Measurements from ENCODE around the gene HTRA1. TPM values are rescaled to one million over a fixed set of nuclear protein-coding genes. Genes with fewer than 3 reads are reported as not detected.
A peak's percentile ranks its signal among the peaks of the same experiment; 100 is the strongest.

The HTRA1 gene
- total and polyA plus RNA-seq, 2 of the 4 experiments (the other 2 are of a cell fraction): 28.5 to 108 TPM

DNA sequence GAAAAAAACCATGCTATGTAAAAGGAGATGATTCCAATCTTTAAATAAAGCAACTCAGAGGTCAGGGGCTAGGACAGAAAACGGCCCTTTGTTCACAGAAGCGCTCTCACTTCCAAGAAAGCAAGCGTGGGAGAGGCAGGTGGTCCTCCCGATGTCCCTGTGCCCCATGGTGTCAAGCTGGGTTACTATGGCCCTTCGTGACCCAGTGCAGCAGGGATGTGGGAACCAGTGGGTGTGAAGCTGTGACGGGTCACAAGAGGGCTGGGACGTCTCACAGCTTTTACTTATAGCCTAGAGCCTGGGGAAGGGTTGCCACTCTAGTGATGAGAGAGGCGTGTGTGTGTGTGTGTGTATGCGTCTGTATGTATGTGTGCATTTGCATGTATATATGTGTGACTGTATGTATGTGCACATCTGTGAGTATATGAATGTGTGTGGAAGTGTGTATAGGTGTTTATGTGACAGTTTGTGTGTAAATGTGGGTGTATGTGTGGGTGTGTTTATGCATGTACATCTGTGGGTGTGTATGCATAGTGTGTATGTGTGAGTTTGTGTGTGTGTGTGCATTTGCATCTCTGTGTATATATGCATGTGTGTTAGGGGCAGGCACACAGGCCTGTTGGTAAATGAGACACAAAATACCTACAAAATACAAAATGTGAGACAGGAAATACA lies 25.2 kb downstream of the HTRA1 start:
- 74% methylated on average over 8 of the region's 9 CpGs; no CpG with 5 or more reads in 1 of the 2 experiments for WGBS, 2 experiments (ENCODE audit: extremely low coverage in 2 of 2, insufficient read length in 1 of 2)
- H2BK120ac ChIP-seq (ENCODE audit: low read depth, low read length): no peak overlapping the region
- no peak overlapping the region for H4K8ac ChIP-seq (ENCODE audit: low read depth in 2 of 2, low read length in 2 of 2)
- H3K9me3 ChIP-seq (ENCODE audit: control insufficient read depth, insufficient read depth, low read length): no peaks in the 10 kb centered on the region
- no peak overlapping the region for H3K27ac ChIP-seq (ENCODE audit: insufficient read depth, low read length)
- 0 out of 2 replicates have a peak, but pooled peaks cover 4% of the 10 kb centered on the region for H3K9me1 ChIP-seq (ENCODE audit: insufficient read depth, low read length)
- 0 out of 2 replicates have a peak overlapping the region, but pooled peaks have one; percentile 10 for H3K4ac ChIP-seq (ENCODE audit: low read depth, low read length)
- no peak overlapping the region for H4K91ac ChIP-seq (ENCODE audit: insufficient read depth, low read depth, low read length)
- ChIA-PET POLR2A (ENCODE audit: unreplicated experiment) (no interaction called here), CTCF (no interaction called here)
- no peak overlapping the region for H2BK5ac ChIP-seq (ENCODE audit: low read depth, low read length, poor library complexity, severe bottlenecking)
- ATAC-seq (ENCODE audit: low read depth): no peak
- dilution Hi-C loops (cut with HindIII; ENCODE audit: low sequenced_read_pairs, unreplicated experiment): no loop called here
- no peak overlapping the region for H2BK20ac ChIP-seq (ENCODE audit: low read depth, low read length)
- H2BK15ac ChIP-seq (ENCODE audit: low read depth, low read length): no peak overlapping the region; the same call in 2 of the 3 replicates
- no peak overlapping the region for H3K23ac ChIP-seq (ENCODE audit: low read depth, low read length)
- intact Hi-C loops (cut with micrococcal nuclease): no loop called here
- no peak overlapping the region for H3K18ac ChIP-seq (ENCODE audit: low read depth, low read length)
- in situ Hi-C loops (cut with MboI; ENCODE audit: low sequenced_read_pairs): no loop called here
- no peak overlapping the region for H4K5ac ChIP-seq (ENCODE audit: low read depth, low read length)
- DNase-seq: no peak
- no peak overlapping the region for H3K56ac ChIP-seq (ENCODE audit: extremely low read depth, insufficient read depth, low read length)
- H2AK9ac ChIP-seq (replicated peaks; ENCODE audit: low read depth, low read length, poor library complexity): no peak overlapping the region
- no peak overlapping the region for H3K9ac ChIP-seq (ENCODE audit: low read depth, low read length)
- no TSS peak for BruUV-seq (replicated peaks)
- H2AK5ac ChIP-seq (ENCODE audit: low read depth, low read length): no peak overlapping the region
- H3K14ac ChIP-seq (replicated peaks; ENCODE audit: low read depth, low read length): no peak overlapping the region
- no peaks in the 10 kb centered on the region; the same call in 1 of the 2 replicates for H4K20me1 ChIP-seq (ENCODE audit: insufficient read depth, low read length)
- H3K4me2 ChIP-seq (ENCODE audit: low read depth, low read length): no peak overlapping the region
- H3K4me1 ChIP-seq (ENCODE audit: control insufficient read depth, insufficient read depth, low read length): peaks cover 16% of the 10 kb centered on the region
- TF ChIP-seq FOS (IDR thresholded peaks at IDR 0.05; ENCODE audit: low read depth, low read length): no peak
- peaks cover 3 to 8% of the 10 kb centered on the region in 2 experiments; a peak in 2 of 4 replicates for H3K79me1 ChIP-seq (ENCODE audit: low read depth in 1 of 2, low read length in 2 of 2)
- no peaks in the 10 kb centered on the region for H3K27me3 ChIP-seq (ENCODE audit: control insufficient read depth, insufficient read depth, low read length)
- H2AFZ ChIP-seq (replicated peaks; ENCODE audit: low read length, poor library complexity): no peak overlapping the region
- H3K36me3 ChIP-seq (ENCODE audit: control insufficient read depth, insufficient read depth, low read length): peaks cover 7% of the 10 kb centered on the region; the same call in 1 of the 2 replicates
- no peak overlapping the region for H3K4me3 ChIP-seq (ENCODE audit: insufficient read depth, low read depth, low read length)

All from IMR-90 (cell line).